Activated naive CD4-positive, alpha-beta T cell treated with anti-CD3 and anti-CD28 coated beads for 36 hours (primary cell): ENCODE data around the gene TAF5. TPM values are rescaled to one million over a fixed set of nuclear protein-coding genes. Genes with fewer than 3 reads are reported as not detected.

Experiments used
- microRNA-seq: library from miRNA; unstranded; fragments of <30 nt; microRNA quantifications from one replicate; pipeline ENCODE4 v1.2.0, GENCODE V29; 2022; ENCODE audit warnings: borderline microRNAs expressed, borderline replicate concordance
- total RNA-seq, 2 experiments: library from RNA; stranded (reverse); gene quantifications; one replicate each; pipeline ENCODE4 v1.2.3, GENCODE V29; 2021

The TAF5 gene
- total RNA-seq, 2 experiments from 2014 or later = 16.3 TPM

Small RNA genes lying within 50 kb of the gene (microRNA-seq; reads per million reads assigned to microRNA genes)
- gene MIR1307 = 3,648 reads per million, percentile 93 among the genes with 10 or more reads in this experiment

Other genes starting within 250 kb of the TAF5 start
- gene NT5C2, start 174.7 kb upstream of the TAF5 start, total RNA-seq = 10 to 100 TPM; 39.3 to 44.3 TPM
- under 1 TPM in 1 of 2 experiments, not detected in 1; 0.17 TPM for gene RPEL1, start 122.1 kb upstream of the TAF5 start, total RNA-seq
- under 1 TPM; 0.10 TPM for gene INA, start 90.8 kb upstream of the TAF5 start, total RNA-seq
- 10 to 100 TPM; 10.6 to 10.7 TPM for gene PCGF6, start 16.8 kb upstream of the TAF5 start, total RNA-seq
- 100 to 1,000 TPM; 422 to 423 TPM for gene ATP5MK, start 28.5 kb downstream of the TAF5 start, total RNA-seq
- 10 to 100 TPM; 50.1 TPM for gene PDCD11, start 28.6 kb downstream of the TAF5 start, total RNA-seq
- 1 to 10 TPM; 8.3 to 9.5 TPM for gene CALHM2, start 84.4 kb downstream of the TAF5 start, total RNA-seq
- not detected for gene CALHM1, start 90.9 kb downstream of the TAF5 start, total RNA-seq
- gene CALHM3, start 111.3 kb downstream of the TAF5 start, total RNA-seq = not detected
- 1 to 10 TPM; 1.3 to 1.6 TPM for gene NEURL1, start 125.7 kb downstream of the TAF5 start, total RNA-seq